ENCODE measurements around the gene PUM2. TPM values are rescaled to one million over a fixed set of nuclear protein-coding genes. Genes with fewer than 3 reads are reported as not detected.

PUM2 gene
- total and polyA plus RNA-seq, 4 donors: 18.5 to 61.0 (median 35.1) TPM

GRCh38 chr2:20352230-20352578 is 1.6 kb upstream of the PUM2 start:
- TF ChIP-seq JUND (IDR thresholded peaks at IDR 0.05) (no peak), SP1 (IDR thresholded peaks at IDR 0.05) (no peak), FOXA2 (IDR thresholded peaks at IDR 0.05) (no peak), EGR1 (IDR thresholded peaks at IDR 0.05; ENCODE audit: low read depth in 2 of 2) (no peak), RXRA (IDR thresholded peaks at IDR 0.05) (no peak), CTCF (IDR thresholded peaks at IDR 0.05; ENCODE audit: low read depth, low read length, missing input control) (no peak), GABPA (IDR thresholded peaks at IDR 0.05 in 1 of 2, conservative IDR thresholded peaks at IDR 0.05 in 1 of 2) (no peak), HNF4G (IDR thresholded peaks at IDR 0.05) (no peak), NR2F2 (IDR thresholded peaks at IDR 0.05) (no peak), REST (IDR thresholded peaks at IDR 0.05) (no peak), YY1 (IDR thresholded peaks at IDR 0.05) (no peak), TAF1 (conservative IDR thresholded peaks at IDR 0.05) (no peak), FOXA1 (IDR thresholded peaks at IDR 0.05) (no peak), HNF4A (conservative IDR thresholded peaks at IDR 0.05) (no peak), RAD21 (IDR thresholded peaks at IDR 0.05) (no peak)
- TF ChIP-seq, protein P1, sequence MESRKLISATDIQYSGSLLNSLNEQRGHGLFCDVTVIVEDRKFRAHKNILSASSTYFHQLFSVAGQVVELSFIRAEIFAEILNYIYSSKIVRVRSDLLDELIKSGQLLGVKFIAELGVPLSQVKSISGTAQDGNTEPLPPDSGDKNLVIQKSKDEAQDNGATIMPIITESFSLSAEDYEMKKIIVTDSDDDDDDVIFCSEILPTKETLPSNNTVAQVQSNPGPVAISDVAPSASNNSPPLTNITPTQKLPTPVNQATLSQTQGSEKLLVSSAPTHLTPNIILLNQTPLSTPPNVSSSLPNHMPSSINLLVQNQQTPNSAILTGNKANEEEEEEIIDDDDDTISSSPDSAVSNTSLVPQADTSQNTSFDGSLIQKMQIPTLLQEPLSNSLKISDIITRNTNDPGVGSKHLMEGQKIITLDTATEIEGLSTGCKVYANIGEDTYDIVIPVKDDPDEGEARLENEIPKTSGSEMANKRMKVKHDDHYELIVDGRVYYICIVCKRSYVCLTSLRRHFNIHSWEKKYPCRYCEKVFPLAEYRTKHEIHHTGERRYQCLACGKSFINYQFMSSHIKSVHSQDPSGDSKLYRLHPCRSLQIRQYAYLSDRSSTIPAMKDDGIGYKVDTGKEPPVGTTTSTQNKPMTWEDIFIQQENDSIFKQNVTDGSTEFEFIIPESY (IDR thresholded peaks at IDR 0.05): no peak
- TF ChIP-seq, protein P2, sequence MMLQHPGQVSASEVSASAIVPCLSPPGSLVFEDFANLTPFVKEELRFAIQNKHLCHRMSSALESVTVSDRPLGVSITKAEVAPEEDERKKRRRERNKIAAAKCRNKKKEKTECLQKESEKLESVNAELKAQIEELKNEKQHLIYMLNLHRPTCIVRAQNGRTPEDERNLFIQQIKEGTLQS (IDR thresholded peaks at IDR 0.05): no peak
- TF ChIP-seq, protein P3, sequence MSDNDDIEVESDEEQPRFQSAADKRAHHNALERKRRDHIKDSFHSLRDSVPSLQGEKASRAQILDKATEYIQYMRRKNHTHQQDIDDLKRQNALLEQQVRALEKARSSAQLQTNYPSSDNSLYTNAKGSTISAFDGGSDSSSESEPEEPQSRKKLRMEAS (IDR thresholded peaks at IDR 0.05): no peak
- 68% methylated on average over 4 of the region's 4 CpGs for WGBS
- no peak overlapping the region for H3K27ac ChIP-seq (ENCODE audit: low read depth in 1 of 2, low read length in 2 of 2)
- peak overlapping the region in 1 of 2 donors; percentile 10 for H3K9ac ChIP-seq (ENCODE audit: low read depth in 1 of 2, low read length in 2 of 2)
- no peak for DNase-seq (ENCODE audit: low spot score)
- peaks cover 0 to 4% (median 0%) of the 10 kb centered on the region in 4 donors for H3K36me3 ChIP-seq (ENCODE audit: control insufficient read depth in 4 of 4, insufficient read depth in 3 of 4, low read depth in 1 of 4, low read length in 3 of 4)
- H3K4me3 ChIP-seq (ENCODE audit: low read depth in 1 of 3, low read length in 3 of 3): no peak overlapping the region
- peaks cover 4 to 43% (median 22%) of the 10 kb centered on the region in 4 donors for H3K4me1 ChIP-seq (ENCODE audit: control insufficient read depth in 4 of 4, insufficient read depth in 4 of 4, low read length in 3 of 4)
- no peaks in the 10 kb centered on the region for H3K27me3 ChIP-seq (ENCODE audit: control insufficient read depth in 4 of 4, insufficient read depth in 4 of 4, low read length in 3 of 4)
- H3K9me3 ChIP-seq (ENCODE audit: control insufficient read depth in 4 of 4, low read length in 3 of 4): no peaks in the 10 kb centered on the region

Measured in liver (tissue), 9 donors.